ENCODE results near the gene C2CD2L.
A peak's percentile ranks its signal among the peaks of the same experiment; 100 is the strongest.

Gene C2CD2L

GRCh38 chr11:119115484-119116234 lies 8.5 kb downstream of the C2CD2L start:
- no peak for DNase-seq

GRCh38 chr11:119116235-119116594 lies 9.1 kb downstream of the C2CD2L start:
- Histone ChIP-seq H3K36me3 (ENCODE audit: control insufficient read depth, insufficient read depth, low read length) (peaks cover 33% of the 10 kb centered on the region), H3K27ac (ENCODE audit: insufficient read depth, low read length, poor library complexity, severe bottlenecking) (peak overlapping the region; percentile 56), H3K4me1 (ENCODE audit: control insufficient read depth, insufficient read depth, low read length, poor library complexity, severe bottlenecking) (peaks cover 26% of the 10 kb centered on the region), H3K27me3 (replicated peaks; ENCODE audit: control insufficient read depth, insufficient read depth, low read length, poor library complexity, severe bottlenecking) (no peaks in the 10 kb centered on the region), H3K4me3 (ENCODE audit: insufficient read depth, low read depth, low read length, poor library complexity, severe bottlenecking) (no peak overlapping the region), H3K9me3 (ENCODE audit: control insufficient read depth, low read length) (no peaks in the 10 kb centered on the region)
- no peak for DNase-seq

More at GRCh38 chr11:119115484-119116234, 8.5 kb downstream of the C2CD2L start:
- Histone ChIP-seq H3K4me3 (ENCODE audit: insufficient read depth, low read depth, low read length, poor library complexity, severe bottlenecking) (peak overlapping the region; percentile 40), H3K4me1 (ENCODE audit: control insufficient read depth, insufficient read depth, low read length, poor library complexity, severe bottlenecking) (peaks cover 23% of the 10 kb centered on the region), H3K9me3 (ENCODE audit: control insufficient read depth, low read length) (no peaks in the 10 kb centered on the region), H3K27me3 (replicated peaks; ENCODE audit: control insufficient read depth, insufficient read depth, low read length, poor library complexity, severe bottlenecking) (no peaks in the 10 kb centered on the region), H3K27ac (ENCODE audit: insufficient read depth, low read length, poor library complexity, severe bottlenecking) (peak overlapping the region; percentile 56), H3K36me3 (ENCODE audit: control insufficient read depth, insufficient read depth, low read length) (peaks cover 39% of the 10 kb centered on the region)

- Histone ChIP-seq H3K27ac (ENCODE audit: insufficient read depth, low read length, poor library complexity, severe bottlenecking) (no peak overlapping the region), H3K4me3 (ENCODE audit: insufficient read depth, low read depth, low read length, poor library complexity, severe bottlenecking) (no peak overlapping the region), H3K27me3 (replicated peaks; ENCODE audit: control insufficient read depth, insufficient read depth, low read length, poor library complexity, severe bottlenecking) (no peaks in the 10 kb centered on the region), H3K36me3 (ENCODE audit: control insufficient read depth, insufficient read depth, low read length) (peaks cover 29% of the 10 kb centered on the region), H3K9me3 (ENCODE audit: control insufficient read depth, low read length) (no peaks in the 10 kb centered on the region), H3K4me1 (ENCODE audit: control insufficient read depth, insufficient read depth, low read length, poor library complexity, severe bottlenecking) (peaks cover 26% of the 10 kb centered on the region)
- no peak for DNase-seq
Observed at GRCh38 chr11:119116601-119117000, 9.5 kb downstream of the C2CD2L start.

GRCh38 chr11:119117004-119117706 lies 10.0 kb downstream of the C2CD2L start:
- no peak for DNase-seq
- peaks cover 25% of the 10 kb centered on the region for H3K36me3 ChIP-seq (ENCODE audit: control insufficient read depth, insufficient read depth, low read length)
- H3K27ac ChIP-seq (ENCODE audit: insufficient read depth, low read length, poor library complexity, severe bottlenecking), result no peak overlapping the region
- H3K27me3 ChIP-seq (replicated peaks; ENCODE audit: control insufficient read depth, insufficient read depth, low read length, poor library complexity, severe bottlenecking), result no peaks in the 10 kb centered on the region
- peaks cover 28% of the 10 kb centered on the region for H3K4me1 ChIP-seq (ENCODE audit: control insufficient read depth, insufficient read depth, low read length, poor library complexity, severe bottlenecking)
- H3K9me3 ChIP-seq (ENCODE audit: control insufficient read depth, low read length), result no peaks in the 10 kb centered on the region
- H3K4me3 ChIP-seq (ENCODE audit: insufficient read depth, low read depth, low read length, poor library complexity, severe bottlenecking), result no peak overlapping the region

- Histone ChIP-seq H3K9me3 (ENCODE audit: control insufficient read depth, low read length) (no peaks in the 10 kb centered on the region), H3K36me3 (ENCODE audit: control insufficient read depth, insufficient read depth, low read length) (peaks cover 14% of the 10 kb centered on the region), H3K27ac (ENCODE audit: insufficient read depth, low read length, poor library complexity, severe bottlenecking) (no peak overlapping the region), H3K4me1 (ENCODE audit: control insufficient read depth, insufficient read depth, low read length, poor library complexity, severe bottlenecking) (peaks cover 35% of the 10 kb centered on the region), H3K27me3 (replicated peaks; ENCODE audit: control insufficient read depth, insufficient read depth, low read length, poor library complexity, severe bottlenecking) (no peaks in the 10 kb centered on the region), H3K4me3 (ENCODE audit: insufficient read depth, low read depth, low read length, poor library complexity, severe bottlenecking) (no peak overlapping the region)
- no peak for DNase-seq
Observed at GRCh38 chr11:119118227-119118626, 11.1 kb downstream of the C2CD2L start.

GRCh38 chr11:119118946-119119345 lies 11.8 kb downstream of the C2CD2L start:
- H3K27ac ChIP-seq (ENCODE audit: insufficient read depth, low read length, poor library complexity, severe bottlenecking), result no peak overlapping the region
- H3K36me3 ChIP-seq (ENCODE audit: control insufficient read depth, insufficient read depth, low read length), result peaks cover 14% of the 10 kb centered on the region
- DNase-seq, result no peak
- H3K4me1 ChIP-seq (ENCODE audit: control insufficient read depth, insufficient read depth, low read length, poor library complexity, severe bottlenecking), result peaks cover 35% of the 10 kb centered on the region
- H3K9me3 ChIP-seq (ENCODE audit: control insufficient read depth, low read length), result no peaks in the 10 kb centered on the region
- no peaks in the 10 kb centered on the region for H3K27me3 ChIP-seq (replicated peaks; ENCODE audit: control insufficient read depth, insufficient read depth, low read length, poor library complexity, severe bottlenecking)
- no peak overlapping the region for H3K4me3 ChIP-seq (ENCODE audit: insufficient read depth, low read depth, low read length, poor library complexity, severe bottlenecking)

- Histone ChIP-seq H3K4me1 (ENCODE audit: control insufficient read depth, insufficient read depth, low read length, poor library complexity, severe bottlenecking) (peaks cover 22% of the 10 kb centered on the region), H3K27ac (ENCODE audit: insufficient read depth, low read length, poor library complexity, severe bottlenecking) (peak overlapping the region; percentile 71), H3K36me3 (ENCODE audit: control insufficient read depth, insufficient read depth, low read length) (peaks cover 11% of the 10 kb centered on the region), H3K27me3 (replicated peaks; ENCODE audit: control insufficient read depth, insufficient read depth, low read length, poor library complexity, severe bottlenecking) (no peaks in the 10 kb centered on the region), H3K4me3 (ENCODE audit: insufficient read depth, low read depth, low read length, poor library complexity, severe bottlenecking) (peak overlapping the region; percentile 46), H3K9me3 (ENCODE audit: control insufficient read depth, low read length) (no peaks in the 10 kb centered on the region)
- DNase-seq, result no peak
Observed at GRCh38 chr11:119120639-119121007, 13.5 kb downstream of the C2CD2L start.

- Histone ChIP-seq H3K9me3 (ENCODE audit: control insufficient read depth, low read length) (no peaks in the 10 kb centered on the region), H3K27me3 (replicated peaks; ENCODE audit: control insufficient read depth, insufficient read depth, low read length, poor library complexity, severe bottlenecking) (no peaks in the 10 kb centered on the region)
Observed at GRCh38 chr11:119121008-119121810, 14.1 kb downstream of the C2CD2L start, which contains the start of gene HINFP. Gene HINFP, plus strand, starts transcription at chr11:119121580. Its CDS starts 5,365 bp downstream, at chr11:119126945.

GRCh38 chr11:119121811-119122124 lies 14.6 kb downstream of the C2CD2L start:
- Histone ChIP-seq H3K36me3 (ENCODE audit: control insufficient read depth, insufficient read depth, low read length) (peaks cover 11% of the 10 kb centered on the region), H3K27ac (ENCODE audit: insufficient read depth, low read length, poor library complexity, severe bottlenecking) (peak overlapping the region; percentile 76), H3K27me3 (replicated peaks; ENCODE audit: control insufficient read depth, insufficient read depth, low read length, poor library complexity, severe bottlenecking) (no peaks in the 10 kb centered on the region), H3K4me3 (ENCODE audit: insufficient read depth, low read depth, low read length, poor library complexity, severe bottlenecking) (peak overlapping the region; percentile 81), H3K9me3 (ENCODE audit: control insufficient read depth, low read length) (no peaks in the 10 kb centered on the region), H3K4me1 (ENCODE audit: control insufficient read depth, insufficient read depth, low read length, poor library complexity, severe bottlenecking) (peaks cover 14% of the 10 kb centered on the region)
- no peak for DNase-seq

More at GRCh38 chr11:119121008-119121810, 14.1 kb downstream of the C2CD2L start, which contains the start of gene HINFP:
- Histone ChIP-seq H3K4me1 (ENCODE audit: control insufficient read depth, insufficient read depth, low read length, poor library complexity, severe bottlenecking) (peaks cover 17% of the 10 kb centered on the region), H3K4me3 (ENCODE audit: insufficient read depth, low read depth, low read length, poor library complexity, severe bottlenecking) (peak within 1 kb of the TSS; percentile 81), H3K36me3 (ENCODE audit: control insufficient read depth, insufficient read depth, low read length) (peaks cover 11% of the 10 kb centered on the region), H3K27ac (ENCODE audit: insufficient read depth, low read length, poor library complexity, severe bottlenecking) (peak within 1 kb of the TSS; percentile 76)
- peak; percentile 99 to 100 (median 100) for DNase-seq
